ENCODE results near the gene VCPKMT. TPM values are rescaled to one million over a fixed set of nuclear protein-coding genes. Genes with fewer than 3 reads are reported as not detected.
A peak's percentile ranks its signal among the peaks of the same experiment; 100 is the strongest.
"Not testable (repeated sequence)": the region's sequence is repeated elsewhere in the genome, so short reads cannot be mapped to it uniquely, and the experiment has no call there.

Gene VCPKMT
- total RNA-seq, 1 experiment from 2014 or later, result 10.0 TPM

DNA sequence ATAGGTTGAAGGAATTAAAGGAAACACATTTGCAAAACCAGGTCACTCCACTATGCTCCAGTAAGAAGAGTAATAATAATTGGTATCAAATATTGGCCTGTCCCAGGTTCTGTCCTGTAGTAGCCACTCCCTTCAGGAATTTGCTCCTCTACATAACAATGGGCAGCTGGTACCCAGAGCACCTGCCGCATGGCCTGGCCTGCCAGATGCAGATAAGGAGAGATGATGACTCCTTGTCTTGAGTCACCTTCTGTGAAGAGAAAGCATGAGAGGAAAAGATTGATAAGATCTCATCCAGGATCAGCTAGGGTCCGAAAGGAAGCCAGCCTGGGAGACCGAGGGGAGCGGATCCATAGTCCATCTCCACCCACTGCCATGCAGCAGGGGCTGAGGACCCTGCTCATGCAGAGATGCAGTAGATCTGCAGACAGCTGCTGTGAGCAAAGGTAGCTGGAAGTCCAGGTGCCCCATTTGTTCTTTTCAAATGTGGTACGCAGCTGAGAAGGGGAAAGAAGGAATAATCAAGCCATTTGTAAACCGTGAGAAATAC is 24.3 kb downstream of the VCPKMT start:
- no peak for DNase-seq (ENCODE audit: low read depth)

DNA sequence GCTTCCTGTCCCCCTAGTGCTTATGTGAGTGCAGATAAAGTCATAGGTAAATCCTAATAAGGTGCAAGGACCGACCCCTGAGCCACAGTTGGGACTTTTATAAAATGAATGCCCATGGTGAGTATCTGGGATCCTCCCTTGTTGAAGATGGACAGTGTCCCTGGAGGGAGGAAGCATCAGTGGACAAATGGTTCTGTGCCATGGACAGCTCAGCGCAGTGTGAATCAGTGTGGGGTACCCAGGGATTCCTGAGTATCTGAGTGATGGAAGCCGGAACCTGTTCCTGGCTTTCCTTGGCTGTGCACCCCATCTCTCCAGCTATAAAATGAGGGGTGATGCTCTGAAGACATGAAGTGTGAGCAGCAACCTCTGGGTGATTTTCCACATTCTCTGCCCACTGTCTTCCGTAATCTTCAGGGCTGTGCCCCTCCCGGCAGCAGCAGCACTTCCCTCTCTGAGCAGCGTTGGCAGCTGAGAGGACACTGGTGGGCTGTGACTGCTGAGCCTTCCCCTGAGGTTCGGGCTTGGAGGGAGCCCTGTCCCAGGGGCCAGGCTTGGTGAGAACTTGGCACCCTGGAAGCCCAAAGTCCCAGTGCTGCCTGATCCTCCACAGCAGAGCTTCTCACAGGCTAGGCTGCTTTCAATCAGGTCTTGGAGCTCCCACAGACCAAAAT is 25.0 kb downstream of the VCPKMT start:
- no peak for DNase-seq (ENCODE audit: low read depth)

DNA sequence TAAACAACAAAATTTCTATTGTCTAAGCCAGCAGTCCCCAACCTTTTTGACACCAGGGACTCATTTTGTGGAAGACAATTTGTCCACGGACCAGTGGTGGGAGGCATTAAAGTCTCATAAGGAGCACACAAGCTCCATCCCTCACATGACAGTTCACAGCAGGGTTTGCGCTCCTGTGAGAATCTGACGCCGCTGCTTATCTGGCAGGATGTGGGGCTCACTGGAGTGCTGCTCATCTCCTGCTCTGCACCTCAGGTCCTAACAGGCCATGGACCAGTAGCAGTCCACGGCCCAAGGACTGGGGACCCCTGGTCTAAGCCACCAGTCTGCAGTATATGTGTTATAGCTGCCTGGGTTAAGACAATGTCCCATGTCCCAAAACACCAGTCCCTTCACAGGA is 27.2 kb downstream of the VCPKMT start:
- DNase-seq (ENCODE audit: low read depth), result no peak

DNA sequence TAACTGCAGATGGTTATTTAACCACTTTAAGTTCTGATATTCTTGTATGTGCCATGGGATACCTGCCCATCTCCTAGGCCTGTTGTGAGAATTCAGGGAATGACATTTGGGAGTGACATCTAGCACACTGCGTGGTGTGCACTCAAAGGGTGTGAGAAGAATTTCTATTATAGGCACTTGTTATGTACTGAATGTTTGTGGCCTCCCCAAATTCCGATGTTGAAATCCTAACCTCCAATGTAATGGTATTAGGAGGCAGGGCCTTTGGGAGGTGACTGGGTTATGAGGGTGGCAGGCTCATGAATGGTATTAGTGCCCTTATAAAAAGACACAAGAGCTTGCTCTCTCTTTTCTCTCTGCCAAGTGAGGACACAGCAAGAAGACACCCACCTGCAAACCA is 27.6 kb downstream of the VCPKMT start:
- no peak for DNase-seq (ENCODE audit: low read depth)

DNA sequence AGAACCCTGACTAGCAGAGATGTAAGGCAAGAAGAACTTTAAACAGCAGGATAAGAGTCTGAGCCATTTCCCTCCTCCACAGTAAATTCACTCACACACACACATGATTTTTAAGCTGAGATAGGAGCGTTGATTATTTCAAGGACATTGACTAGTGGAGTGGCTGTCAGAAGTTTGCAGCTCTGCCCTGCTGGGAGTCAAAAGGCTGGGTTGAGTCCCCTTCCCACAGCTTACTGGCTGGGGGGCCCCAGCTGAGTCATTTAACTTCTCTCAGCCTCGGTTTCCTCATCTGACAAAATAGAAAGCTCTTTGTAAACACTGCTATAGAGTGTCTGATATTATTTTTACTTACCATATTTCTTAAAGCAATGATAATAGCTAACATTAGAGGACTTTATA is 28.3 kb downstream of the VCPKMT start:
- DNase-seq (ENCODE audit: low read depth), result no peak

DNA sequence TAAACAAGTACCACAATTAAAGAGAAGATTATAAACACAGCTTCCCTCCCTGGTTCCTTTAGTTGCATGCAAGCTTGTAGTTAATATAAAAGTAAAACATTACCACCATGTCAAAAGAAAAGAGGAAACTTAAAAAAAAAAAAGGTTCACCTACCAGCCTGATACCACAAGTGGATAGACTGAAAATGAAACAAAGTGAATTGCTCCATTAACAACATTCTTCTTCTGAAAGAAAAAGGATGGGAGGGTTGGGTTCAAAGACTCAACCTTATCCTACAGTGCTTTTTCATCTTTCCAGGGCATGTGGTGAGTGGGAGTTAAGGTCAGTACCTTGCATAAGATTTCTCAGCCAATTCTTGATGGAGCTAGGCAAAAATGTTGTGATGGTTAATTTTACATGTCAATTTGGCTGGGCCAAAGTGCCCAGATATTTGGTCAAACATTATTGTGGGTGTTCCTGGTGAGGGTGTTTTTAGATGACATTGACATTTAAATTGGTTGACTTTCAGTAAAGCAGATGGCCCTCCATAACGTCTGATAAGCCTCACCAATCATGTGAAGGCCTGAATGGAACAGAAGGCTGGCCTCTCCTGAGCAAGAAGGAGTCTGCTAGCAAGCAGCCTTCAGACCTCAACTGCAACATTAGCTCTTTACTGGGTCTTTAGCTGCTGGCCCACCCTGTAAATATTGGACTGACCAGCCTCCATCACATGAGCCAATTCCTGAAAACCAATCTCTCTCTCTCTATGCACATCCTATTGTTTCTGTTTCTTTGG is 28.8 kb downstream of the VCPKMT start:
- DNase-seq (ENCODE audit: low read depth), result no peak

DNA sequence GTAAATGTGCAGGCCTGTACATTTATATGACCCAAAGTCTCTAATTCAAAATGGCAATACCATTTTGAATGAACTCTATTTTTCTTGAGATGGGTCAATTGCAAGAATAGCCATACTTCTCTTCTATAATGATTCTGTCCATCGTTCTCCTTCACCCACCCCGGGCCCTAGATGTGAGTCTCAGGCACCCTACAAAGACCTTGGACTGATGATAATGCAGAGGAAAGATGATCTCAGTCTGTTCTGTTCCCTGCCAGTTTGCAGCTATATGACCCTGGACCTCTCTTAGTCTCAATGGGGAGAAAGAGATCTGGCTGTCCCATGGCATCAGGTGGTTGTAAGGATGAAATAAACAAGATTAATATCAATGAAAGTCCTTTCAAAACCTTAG is 30.1 kb downstream of the VCPKMT start:
- no peak for DNase-seq (ENCODE audit: low read depth)

DNA sequence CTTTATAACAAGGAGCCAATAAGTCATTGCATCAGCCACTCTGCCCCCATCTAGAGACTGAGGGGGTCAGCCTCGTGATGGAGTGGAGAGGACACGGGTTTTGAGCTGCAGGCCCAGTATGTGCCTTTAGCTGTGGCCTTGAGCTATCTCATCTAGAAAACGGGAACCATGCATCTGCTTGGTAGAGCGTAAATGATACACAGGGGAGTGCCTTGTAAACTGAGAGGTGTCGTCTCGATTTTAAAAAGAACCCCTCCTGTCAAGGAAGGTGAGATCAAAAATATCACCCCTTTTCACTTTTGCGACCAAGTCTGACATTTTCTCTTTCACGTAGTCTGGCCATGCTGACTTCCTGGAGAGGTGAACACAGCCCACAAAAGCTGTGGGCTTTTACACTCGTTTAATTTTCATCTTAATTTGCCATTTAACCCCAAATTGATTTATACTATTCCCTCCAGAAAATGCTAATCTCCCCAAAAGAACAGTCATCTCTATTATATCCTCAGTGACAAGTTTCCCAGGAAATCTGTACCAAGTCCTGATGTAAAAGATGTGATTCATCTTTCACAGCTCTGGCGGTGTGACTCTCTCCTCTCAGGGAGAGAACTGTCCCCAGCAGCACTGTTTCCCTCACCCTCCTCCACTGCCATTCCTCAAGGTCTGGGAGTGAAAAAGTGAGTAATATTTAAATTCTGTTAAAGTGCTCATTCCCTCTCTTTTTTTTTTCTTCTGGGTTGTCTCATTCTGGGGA is 30.6 kb downstream of the VCPKMT start:
- DNase-seq (ENCODE audit: low read depth), result peak; percentile 80

DNA sequence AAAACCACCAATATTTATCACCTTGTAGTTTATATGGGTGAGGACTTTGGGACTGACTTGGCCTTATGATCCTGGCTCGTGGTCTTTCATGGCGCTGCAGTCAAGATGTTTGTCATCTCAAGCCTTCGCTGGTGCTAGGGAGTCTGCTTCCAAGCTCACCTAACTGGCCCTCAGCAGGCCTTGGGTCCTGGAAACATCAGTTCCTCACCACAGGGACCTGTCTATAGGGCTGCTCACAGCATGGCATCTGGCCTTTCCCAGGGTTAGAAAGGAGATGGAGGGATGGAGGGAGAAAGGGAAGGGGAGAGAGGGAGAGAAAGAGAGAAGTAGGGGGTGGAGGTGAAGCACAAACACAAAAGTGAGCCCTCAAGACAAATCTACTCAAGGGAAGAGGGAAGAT is 31.7 kb downstream of the VCPKMT start:
- DNase-seq (ENCODE audit: low read depth), result no peak

DNA sequence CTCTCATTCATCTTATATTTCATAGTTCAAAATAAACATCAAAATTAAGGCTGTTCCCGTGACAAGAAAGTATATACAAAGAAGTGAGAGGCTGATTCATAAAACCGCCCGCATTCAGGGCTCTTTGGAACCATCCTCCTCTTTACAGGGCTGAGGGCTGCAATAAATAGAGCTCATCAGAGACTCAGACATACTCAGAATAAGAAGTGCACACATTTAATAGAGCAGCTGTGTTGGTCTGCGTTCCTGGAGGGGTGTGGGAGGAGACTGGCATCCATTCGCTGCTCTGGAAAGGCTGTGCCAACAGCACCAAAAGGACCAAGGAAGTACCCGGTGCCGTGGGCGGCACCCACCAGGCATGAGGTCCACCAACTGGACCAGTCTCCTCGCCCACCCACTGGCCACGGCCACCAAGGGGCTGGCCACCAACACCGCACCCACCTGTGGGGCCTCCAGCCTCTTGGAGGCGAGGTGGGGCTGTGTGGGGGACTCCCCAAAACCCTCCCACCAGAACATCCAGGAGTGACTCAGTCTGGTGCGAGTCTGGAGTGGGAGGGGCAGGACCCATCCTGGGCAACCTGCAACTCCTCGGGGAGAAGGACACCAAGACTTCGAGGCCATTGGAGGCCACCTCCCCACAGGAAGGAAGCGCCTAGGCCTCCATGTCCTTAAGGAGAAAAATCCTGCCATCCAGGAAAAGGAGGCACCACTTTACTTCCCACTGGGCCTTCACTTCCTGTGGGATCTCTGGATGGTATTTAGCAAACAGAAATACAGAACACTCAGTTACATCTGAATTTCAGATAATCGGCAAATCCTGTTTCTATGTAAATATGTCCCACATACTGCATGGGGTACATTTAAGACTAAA is 32.7 kb downstream of the VCPKMT start:
- DNase-seq (ENCODE audit: low read depth), result no peak

DNA sequence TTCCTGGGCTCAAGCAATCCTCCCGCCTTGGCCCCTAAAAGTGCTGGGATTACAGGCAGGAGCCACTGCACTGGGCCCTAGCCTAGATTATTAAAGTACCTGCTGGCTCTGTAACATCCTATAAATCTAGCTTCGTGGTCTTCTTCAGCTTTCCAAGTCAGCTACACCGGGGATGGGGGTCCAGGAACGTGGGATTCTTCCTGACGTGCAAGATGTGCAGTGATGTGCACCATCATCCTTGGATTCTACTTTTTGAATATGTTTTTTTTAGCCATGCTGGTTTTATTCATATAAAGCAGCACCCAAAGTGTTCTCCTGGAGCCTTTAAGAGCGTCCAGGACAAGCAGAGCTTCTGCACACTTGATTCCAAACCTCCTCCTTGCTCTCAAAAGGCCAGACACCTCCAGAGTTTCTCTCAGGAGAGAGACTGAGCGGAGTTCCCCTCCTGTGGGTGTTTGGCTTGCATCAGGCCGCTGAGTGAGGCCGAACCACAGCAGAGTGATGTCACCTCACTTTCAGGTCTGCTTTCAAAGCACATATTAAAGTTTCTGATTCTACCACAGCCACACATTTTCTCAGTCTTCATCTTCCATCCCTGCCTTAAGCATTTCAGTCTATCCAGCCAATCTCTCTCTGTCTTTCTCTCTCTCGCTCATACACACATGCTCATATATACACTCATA is 33.4 kb downstream of the VCPKMT start:
- DNase-seq (ENCODE audit: low read depth), result no peak

DNA sequence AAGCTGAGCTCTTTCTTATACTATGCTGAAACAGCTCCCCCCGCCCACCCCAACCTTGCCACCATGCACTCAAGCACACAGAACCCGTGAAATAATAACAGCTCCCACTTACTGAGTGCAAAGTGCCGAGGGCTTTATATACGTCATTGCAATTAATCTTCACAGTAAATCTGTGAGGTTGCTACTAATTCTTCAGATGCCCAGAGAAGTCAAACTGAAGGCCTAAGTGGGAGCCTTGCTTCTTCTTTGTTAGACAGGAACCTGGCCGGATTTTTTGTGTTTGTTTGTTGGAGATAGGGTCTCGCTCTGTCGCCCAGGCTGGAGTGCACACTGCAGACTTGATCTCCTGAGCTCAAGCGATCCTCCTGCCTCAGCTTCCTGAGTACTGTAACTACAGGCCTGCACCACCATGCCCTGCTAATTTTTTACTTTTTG is 34.0 kb downstream of the VCPKMT start:
- DNase-seq (ENCODE audit: low read depth), result no peak

DNA sequence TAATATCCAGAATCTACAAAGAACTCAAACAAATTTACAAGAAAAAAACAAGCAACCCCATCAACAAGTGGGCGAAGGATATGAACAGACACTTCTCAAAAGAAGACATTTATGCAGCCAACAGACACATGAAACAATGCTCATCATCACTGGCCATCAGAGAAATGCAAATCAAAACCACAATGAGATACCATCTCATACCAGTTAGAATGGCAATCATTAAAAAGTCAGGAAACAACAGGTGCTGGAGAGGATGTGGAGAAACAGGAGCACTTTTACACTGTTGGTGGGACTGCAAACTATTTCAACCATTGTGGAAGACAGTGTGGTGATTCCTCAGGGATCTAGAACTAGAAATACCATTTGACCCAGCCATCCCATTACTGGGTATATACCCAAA is 37.3 kb downstream of the VCPKMT start:
- DNase-seq (ENCODE audit: low read depth), result not testable (repeated sequence)

DNA sequence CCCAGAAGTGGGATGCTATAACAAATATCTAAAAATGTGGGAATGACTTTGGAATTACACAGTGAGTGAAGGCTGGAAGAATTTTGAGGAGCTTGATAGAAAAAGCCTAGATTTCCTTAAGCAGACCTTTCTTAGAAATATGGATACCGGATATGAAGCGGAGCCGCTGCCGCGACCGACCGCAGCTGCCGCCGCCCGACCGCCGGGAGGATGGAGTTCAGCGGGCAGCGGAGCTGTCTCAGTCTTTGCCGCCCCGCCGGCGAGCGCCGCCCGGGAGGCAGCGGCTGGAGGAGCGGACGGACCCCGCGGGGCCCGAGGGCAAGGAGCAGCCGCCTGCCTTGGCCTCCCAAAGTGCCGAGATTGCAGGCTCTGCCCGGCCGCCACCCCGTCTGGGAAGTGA is 42.7 kb downstream of the VCPKMT start:
- not testable (repeated sequence) for DNase-seq (ENCODE audit: low read depth)

DNA sequence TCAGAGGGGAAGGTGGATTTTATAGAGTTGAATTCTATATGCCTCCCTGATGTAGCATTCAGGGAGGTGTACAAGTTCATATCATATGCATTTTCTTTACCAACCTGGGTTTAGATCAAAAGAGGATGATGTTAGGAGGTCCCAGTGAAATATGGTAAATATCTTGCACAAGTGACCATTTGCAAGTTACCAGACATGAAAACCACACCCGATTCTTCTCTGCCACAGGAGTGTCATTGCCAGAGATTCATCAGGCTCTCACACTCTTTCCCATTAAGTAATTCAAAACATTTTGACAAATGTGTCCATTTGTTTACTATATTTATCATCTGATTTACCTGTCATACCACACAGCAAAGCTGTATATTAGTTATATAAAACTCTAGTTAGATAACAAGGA is 44.0 kb downstream of the VCPKMT start:
- no peak for DNase-seq (ENCODE audit: low read depth)

DNA sequence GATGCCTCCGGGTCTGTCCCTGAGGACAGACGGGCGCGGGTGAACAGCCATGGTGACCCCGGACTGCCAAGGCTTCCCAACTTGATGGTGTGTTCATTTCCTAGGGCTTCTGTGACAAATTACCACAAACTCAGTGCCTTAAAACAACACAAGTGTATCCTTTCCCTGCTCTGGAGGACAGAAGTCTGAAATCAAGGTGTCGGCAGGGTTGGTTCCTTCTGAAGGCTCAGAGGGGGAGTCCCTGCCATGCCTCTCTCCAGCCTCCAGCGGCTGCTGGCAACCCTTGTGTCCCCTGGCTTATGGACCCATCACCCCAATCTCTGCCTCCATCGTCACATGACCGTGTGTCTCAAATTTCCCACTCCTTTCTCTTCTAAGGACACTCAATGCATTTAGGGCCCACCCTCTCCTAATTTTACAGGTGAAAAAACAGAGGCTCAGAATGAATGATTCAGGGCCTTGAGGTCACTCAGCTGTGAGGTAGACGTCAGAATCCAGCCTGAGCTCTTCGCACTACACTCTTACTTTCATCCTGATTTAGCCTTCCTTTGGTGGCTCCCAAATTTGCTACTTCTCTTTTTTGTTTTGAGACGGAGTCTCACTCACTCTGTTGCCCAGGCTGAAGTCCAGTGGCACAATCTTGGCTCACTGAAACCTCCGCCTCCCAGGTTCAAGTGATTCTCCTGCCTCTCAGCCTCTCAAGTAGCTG is 45.4 kb downstream of the VCPKMT start:
- DNase-seq (ENCODE audit: low read depth), result no peak

DNA sequence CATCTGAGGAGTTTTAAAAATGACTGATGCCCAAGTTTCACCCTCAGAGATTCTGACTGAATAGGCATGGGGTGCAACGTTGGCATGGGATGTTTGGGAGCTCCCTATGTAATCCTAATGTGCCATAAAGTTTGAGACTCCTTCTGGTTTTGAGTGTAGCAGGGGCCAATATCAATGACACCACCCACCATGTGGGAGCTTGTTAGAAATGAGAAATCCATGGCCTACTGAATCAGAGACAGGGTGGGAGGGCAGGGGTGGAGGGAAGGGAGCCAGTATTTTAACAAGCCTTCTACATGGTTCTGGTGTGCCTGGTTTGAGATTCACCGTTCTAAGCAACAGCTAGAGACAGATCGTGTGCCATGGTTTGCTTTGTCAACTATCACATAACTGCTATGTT is 46.1 kb downstream of the VCPKMT start:
- DNase-seq (ENCODE audit: low read depth), result no peak

DNA sequence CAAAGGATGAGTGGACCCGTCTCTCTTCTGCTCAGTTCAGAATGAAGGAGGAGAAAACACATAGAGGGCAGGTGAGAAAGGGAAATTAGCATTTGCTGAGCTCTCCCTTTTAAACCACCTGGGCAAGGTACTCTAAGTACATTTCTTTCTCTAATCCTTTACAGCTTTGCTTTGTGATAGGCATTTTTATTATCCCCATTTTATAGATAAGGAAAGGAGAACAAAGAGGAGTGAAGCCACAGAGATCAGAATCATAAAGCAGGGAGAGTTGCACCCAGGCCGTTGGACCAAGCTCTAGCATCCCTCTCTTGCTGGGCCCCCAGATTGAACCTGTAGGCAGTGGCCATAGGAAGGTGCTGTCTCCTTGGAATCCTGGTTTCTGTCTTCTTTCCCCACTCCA is 47.0 kb downstream of the VCPKMT start:
- no peak for DNase-seq (ENCODE audit: low read depth)

DNA sequence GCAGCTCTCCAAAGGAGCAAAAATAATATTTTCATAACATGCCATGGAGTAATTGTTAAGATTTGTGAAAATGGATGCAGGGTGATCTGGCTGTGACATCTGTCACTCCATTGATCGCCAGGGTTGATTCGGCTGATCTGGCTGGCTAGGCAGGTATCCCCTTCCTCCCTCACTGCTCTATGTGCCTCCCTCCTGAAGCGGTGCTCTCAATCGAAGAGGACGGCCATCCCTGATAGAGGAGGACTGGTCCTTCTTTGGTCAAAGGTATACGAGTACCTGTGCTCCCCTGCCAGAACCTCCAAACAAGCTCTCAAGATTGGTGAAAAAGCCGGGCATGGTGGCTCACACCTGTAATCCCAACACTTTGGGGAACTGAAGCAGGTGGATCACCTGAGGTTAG is 47.9 kb downstream of the VCPKMT start:
- DNase-seq (ENCODE audit: low read depth), result no peak

Data from RPMI7951 (cell line).